ENCODE data around the gene ASIC4.

- TF ChIP-seq EZH2phosphoT487 (IDR thresholded peaks at IDR 0.05; ENCODE audit: low read depth, severe bottlenecking, unreplicated experiment) (no peak), EZH2 (IDR thresholded peaks at IDR 0.05; ENCODE audit: borderline replicate concordance) (no peak)
Measured at GRCh38 chr2:219539926-219540678, 25.8 kb downstream of the ASIC4 start.

All from hepatocyte (in vitro differentiated cells).